GM12878 (cell line): ENCODE data around the gene CCDC136. TPM values are rescaled to one million over a fixed set of nuclear protein-coding genes. Genes with fewer than 3 reads are reported as not detected.

Source experiments
- ATAC-seq: fragments of 200-7000 bp; cut with Tn5 transposase; 3 replicates; pipeline ENCODE4 v1.9.1; 2020; ENCODE audit warnings: mild to moderate bottlenecking, moderate library complexity
- BruUV-seq: library from RNA; stranded (reverse); fragments of 400-500 nt; replicated peaks from 2 replicates; lab custom pipeline; 2021; lab: Mats Ljungman, UMichigan
- CTCF ChIA-PET: fragments of 300-600 bp; sonication (Branson Sonifier 250); formaldehyde crosslinking; extraction: SDS; loops from one replicate; lab custom pipeline; 2021; ENCODE audit warnings: inconsistent platforms; lab: Yijun Ruan, JAX
- POLR2A ChIA-PET: fragments of 350-600 bp; formaldehyde crosslinking; extraction: SDS; loops from one replicate; lab custom pipeline; 2021; ENCODE audit warnings: inconsistent platforms; lab: Charles Lee
- RAD21 ChIA-PET: fragments of 300-600 bp; sonication (Branson Sonifier 250); formaldehyde crosslinking; loops from one replicate; lab custom pipeline; 2023; ENCODE audit warnings: antibody characterized with exemption; ENCODE audit not compliant: unreplicated experiment; lab: Charles Lee
- SMC1A ChIA-PET: fragments of 300-600 bp; sonication (Branson Sonifier 250); formaldehyde crosslinking; loops from one replicate; lab custom pipeline; 2023; ENCODE audit not compliant: unreplicated experiment, uncharacterized antibody; lab: Charles Lee
- DNase-seq: peaks from one replicate; pipeline ENCODE4 v3.0.0-alpha.2; 2011; ENCODE audit warnings: low read depth, low spot score
- FAIRE-seq: peaks from 3 replicates; lab custom pipeline; 2011; peaks lifted over from hg19 to GRCh38; lab: Jason Lieb, UNC
- H2AFZ ChIP-seq: 2 replicates; pipeline ENCODE4 v1.6.0; 2011; ENCODE audit warnings: low read depth, low read length, control low read depth; ENCODE audit not compliant: control insufficient read depth
- H3K27ac ChIP-seq: 2 replicates; pipeline ENCODE4 v1.5.1; 2011; ENCODE audit warnings: control low read depth; ENCODE audit not compliant: control insufficient read depth, insufficient read depth
- H3K27me3 ChIP-seq, 2 experiments: replicated peaks in 1 of 2; 2 replicates each; pipeline versions ENCODE4 v1.6.0 to v1.6.1; 2011; ENCODE audit warnings: low read length in 1 of 2; ENCODE audit not compliant: control insufficient read depth in 2 of 2, insufficient read depth in 2 of 2
- H3K36me3 ChIP-seq, 2 experiments: 2 replicates each; pipeline ENCODE4 v1.5.1; 2011; ENCODE audit warnings: low read length in 1 of 2; ENCODE audit not compliant: control insufficient read depth in 2 of 2, insufficient read depth in 2 of 2
- H3K4me1 ChIP-seq: 2 replicates; pipeline ENCODE4 v1.6.1; 2011; ENCODE audit warnings: mild to moderate bottlenecking, low read length, moderate library complexity, mixed read lengths; ENCODE audit not compliant: control insufficient read depth, insufficient read depth
- H3K4me2 ChIP-seq: 2 replicates; pipeline ENCODE4 v1.6.0; 2011; ENCODE audit warnings: control low read depth; ENCODE audit not compliant: control insufficient read depth, insufficient read depth
- H3K4me3 ChIP-seq: fragments of 200-600 bp; sonication (generic); 2 replicates; pipeline ENCODE4 v1.5.1; 2016
- H3K79me2 ChIP-seq: 2 replicates; pipeline ENCODE4 v1.6.0; 2011; ENCODE audit warnings: low read length; ENCODE audit not compliant: control insufficient read depth, insufficient read depth
- H3K9ac ChIP-seq: 2 replicates; pipeline ENCODE4 v1.8.0; 2011; ENCODE audit warnings: low read length, control low read depth, mixed read lengths; ENCODE audit not compliant: control insufficient read depth, insufficient read depth
- H3K9me3 ChIP-seq: replicated peaks from 3 replicates; pipeline ENCODE4 v1.5.1; 2011; ENCODE audit warnings: mild to moderate bottlenecking, low read length; ENCODE audit not compliant: control insufficient read depth, insufficient read depth
- H4K20me1 ChIP-seq: 2 replicates; pipeline ENCODE4 v1.6.0; 2011; ENCODE audit not compliant: control insufficient read depth, insufficient read depth
- BACH1 ChIP-seq: fragments of 450-650 bp; IDR thresholded peaks from 2 replicates; pipeline ENCODE4 v1.6.1; 2017; ENCODE audit warnings: mild to moderate bottlenecking, borderline replicate concordance
- CBX3 ChIP-seq: fragments of 200-600 bp; sonication (generic); IDR thresholded peaks from 2 replicates; pipeline ENCODE4 v1.6.1; 2016; ENCODE audit warnings: low read depth, borderline replicate concordance
- EP300 ChIP-seq, 2 experiments: fragments of 150-350 bp in 1 of 2; IDR thresholded peaks; 2 replicates each; pipeline ENCODE4 v1.6.1; 2011 to 2012; ENCODE audit warnings: low read depth in 2 of 2, low read length in 2 of 2, borderline replicate concordance in 1 of 2, improper control_type of control experiment in 1 of 2, inconsistent platforms in 1 of 2; ENCODE audit not compliant: control insufficient read depth in 1 of 2
- JUND ChIP-seq: IDR thresholded peaks from 2 replicates; pipeline ENCODE4 v1.6.1; 2012; ENCODE audit warnings: low read depth, mild to moderate bottlenecking, low read length, improper control_type of control experiment, moderate library complexity
- MEF2A ChIP-seq: IDR thresholded peaks from 2 replicates; pipeline ENCODE4 v1.6.1; 2011; ENCODE audit warnings: low read depth, mild to moderate bottlenecking, low read length, moderate library complexity; ENCODE audit not compliant: insufficient read depth
- POLR2AphosphoS2 ChIP-seq: IDR thresholded peaks from 2 replicates; pipeline ENCODE4 v1.6.1; 2011; ENCODE audit warnings: low read depth, mild to moderate bottlenecking, low read length, improper control_type of control experiment, moderate library complexity
- RAD21 ChIP-seq: IDR thresholded peaks from 2 replicates; pipeline ENCODE4 v1.6.1; 2011; ENCODE audit warnings: mild to moderate bottlenecking, low read depth, low read length, moderate library complexity; ENCODE audit not compliant: insufficient read depth
- SMAD1 ChIP-seq: fragments of 450-650 bp; IDR thresholded peaks from 2 replicates; pipeline ENCODE4 v1.6.1; 2018; ENCODE audit warnings: mild to moderate bottlenecking, low read depth; ENCODE audit not compliant: partially characterized antibody
- SP1 ChIP-seq: IDR thresholded peaks from one replicate; pipeline ENCODE4 v1.6.1; 2011; ENCODE audit warnings: low read depth, low read length
- ZNF622 ChIP-seq: fragments of 450-650 bp; IDR thresholded peaks from 2 replicates; pipeline ENCODE4 v1.6.1; 2017; ENCODE audit warnings: mild to moderate bottlenecking, inconsistent platforms
- WGBS: methylation state at CpG from one replicate; pipeline ENCODE4 v1.1.6; 2016; ENCODE audit warnings: low lambda C conversion rate; ENCODE audit not compliant: insufficient replicate concordance, insufficient coverage; ENCODE audit errors: missing lambda C conversion rate; 5-methylcytosine and 5-hydroxymethylcytosine counted together
- in situ Hi-C: fragments of 300-500 bp; cut with MboI; formaldehyde crosslinking; loops from 9 replicates; pipeline ENCODE4 v1.14.3; 2018; ENCODE audit warnings: mixed read lengths
- intact Hi-C: fragments of 100-400 bp; cut with micrococcal nuclease; formaldehyde crosslinking; loops from one replicate; pipeline ENCODE4 v1.14.2; 2022; ENCODE audit not compliant: unreplicated experiment
- polyA plus RNA-seq, 11 experiments: library from polyadenylated mRNA; depleted of rRNA in 4 of 11; unstranded in 6 of 11; stranded (reverse) in 5 of 11; fragments of >200 nt; fragmentation: Nextera tagmentation in 4 of 11; fragmentation: Illumina TruSeq in 1 of 11; extraction: Ambion mirVana in 4 of 11; extraction: Trizol in 1 of 11; gene quantifications; 1 replicate in 1 of 11; 2 replicates in 10 of 11; pipeline versions ENCODE4 v1.2.1 to v1.2.3, GENCODE V29; 2011 to 2016; ENCODE audit warnings: inconsistent platforms in 2 of 11, missing spikeins in 2 of 11, low read depth in 1 of 11
- total RNA-seq, 4 experiments: library from RNA; depleted of rRNA in 3 of 4; stranded (reverse); fragments of >200 nt in 3 of 4; fragmentation: Illumina TruSeq in 1 of 4; extraction: Trizol in 1 of 4; gene quantifications; 2 replicates each; pipeline versions ENCODE4 v1.2.1 to v1.2.3, GENCODE V29; 2013 to 2021
- TF ChIP-seq, protein P1 (sequence below): IDR thresholded peaks from 2 replicates; pipeline ENCODE4 v1.6.1; 2012; ENCODE audit warnings: low read depth, low read length, improper control_type of control experiment
- TF ChIP-seq, protein P2 (sequence below): fragments of 450-650 bp; IDR thresholded peaks from 2 replicates; pipeline ENCODE4 v1.6.1; 2017; ENCODE audit warnings: mild to moderate bottlenecking
- TF ChIP-seq, protein P3 (sequence below): fragments of 450-650 bp; IDR thresholded peaks from 2 replicates; pipeline ENCODE4 v1.6.1; 2017; ENCODE audit warnings: antibody characterized with exemption, mild to moderate bottlenecking, moderate library complexity
- TF ChIP-seq, protein P4 (sequence below): IDR thresholded peaks from 2 replicates; pipeline ENCODE4 v1.6.1; 2011; ENCODE audit warnings: borderline replicate concordance, low read depth, mild to moderate bottlenecking, moderate library complexity, mixed read lengths, low read length; ENCODE audit not compliant: insufficient read depth; ENCODE audit errors: extremely low read length

Gene CCDC136
- total and polyA plus RNA-seq, 10 of the 15 experiments (the other 5 are each of a cell fraction or from before 2014, with no cell fraction given) = 0.32 to 4.8 (median 1.5) TPM

DNA sequence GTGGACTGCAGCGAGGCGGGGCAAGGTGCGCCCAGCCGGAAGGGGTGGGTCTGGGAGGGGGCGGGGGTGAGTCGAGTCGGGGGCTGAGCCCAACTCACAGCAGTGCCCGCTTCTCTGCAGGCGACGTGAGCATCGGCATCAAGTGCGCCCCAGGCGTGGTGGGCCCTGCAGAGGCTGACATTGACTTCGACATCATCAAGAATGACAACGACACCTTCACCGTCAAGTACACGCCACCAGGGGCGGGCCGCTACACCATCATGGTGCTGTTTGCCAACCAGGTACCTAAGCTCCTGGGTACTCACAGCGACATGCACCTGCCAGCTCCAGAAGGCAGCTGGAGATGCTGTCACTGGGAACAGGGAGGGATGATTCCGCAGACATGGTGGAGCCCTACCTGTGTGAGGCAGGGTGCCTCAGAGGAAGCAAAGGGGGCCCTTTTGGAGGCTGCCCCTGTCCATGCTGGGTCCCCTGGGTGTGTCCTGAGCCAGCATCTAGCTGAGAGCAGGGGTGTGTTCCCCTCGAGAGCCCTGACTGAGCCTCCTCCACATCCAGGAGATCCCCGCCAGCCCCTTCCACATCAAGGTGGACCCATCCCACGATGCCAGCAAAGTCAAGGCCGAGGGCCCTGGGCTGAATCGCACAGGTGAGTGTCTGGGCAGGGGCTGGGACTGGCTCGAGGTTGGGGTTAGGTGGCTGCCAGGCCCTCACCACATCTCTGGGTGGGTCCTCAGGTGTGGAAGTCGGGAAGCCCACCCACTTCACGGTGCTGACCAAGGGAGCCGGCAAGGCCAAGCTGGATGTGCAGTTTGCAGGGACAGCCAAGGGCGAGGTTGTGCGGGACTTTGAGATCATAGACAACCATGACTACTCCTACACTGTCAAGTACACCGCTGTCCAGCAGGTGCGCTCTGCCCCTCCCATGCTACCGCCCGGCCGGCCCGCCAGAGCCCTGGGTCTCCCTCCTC lies 51.2 kb downstream of the CCDC136 start:
- 68% methylated on average over 22 of the region's 38 CpGs for WGBS
- Histone ChIP-seq H3K36me3 (no peaks in the 10 kb centered on the region), H3K9ac (no peak overlapping the region), H3K27ac (no peak overlapping the region), H3K4me3 (no peak overlapping the region), H3K9me3 (no peaks in the 10 kb centered on the region), H4K20me1 (no peaks in the 10 kb centered on the region), H3K4me2 (no peak overlapping the region), H3K79me2 (no peaks in the 10 kb centered on the region), H3K4me1 (no peaks in the 10 kb centered on the region; the same call in 1 of the 2 replicates), H2AFZ (no peak overlapping the region), H3K27me3 (no peaks in the 10 kb centered on the region; a peak in 1 of 4 replicates)
- SMC1A ChIA-PET = interaction anchor here (0.6 to 1.4 kb wide), 3 partner anchors 41 to 367 kb away, joined by 3 to 7 read pairs (median 5); no protein-coding TSS in a partner anchor
- in situ Hi-C loops (no loop called here), intact Hi-C loops (loop anchor here (1.0 kb wide), 2 partner anchors 40 to 248 kb away; no protein-coding TSS in a partner anchor)
- no peak for FAIRE-seq
- RAD21 ChIA-PET = interaction anchor here (1.0 to 1.4 kb wide), 3 partner anchors 41 to 249 kb away, joined by 3 to 6 read pairs (median 4); no protein-coding TSS in a partner anchor
- CTCF ChIA-PET = interaction anchor here (1.0 to 3.4 kb wide), 5 partner anchors 11 to 366 kb away, joined by 3 to 21 read pairs (median 4); partner anchors contain the start of gene ATP6V1F
- BruUV-seq = no TSS peak
- POLR2A ChIA-PET = no interaction called here
- DNase-seq = no peak
- ATAC-seq = no peak
- TF ChIP-seq ZNF622 (no peak), JUND (no peak), BACH1 (no peak), RAD21 (no peak), SP1 (no peak), EP300 (IDR thresholded peaks at IDR 0.05; ENCODE audit: borderline replicate concordance in 1 of 2, control insufficient read depth in 1 of 2, low read depth in 2 of 2, low read length in 2 of 2) (no peak), SMAD1 (no peak), CBX3 (no peak), POLR2AphosphoS2 (no peak), MEF2A (no peak)
- TF ChIP-seq, protein P1, sequence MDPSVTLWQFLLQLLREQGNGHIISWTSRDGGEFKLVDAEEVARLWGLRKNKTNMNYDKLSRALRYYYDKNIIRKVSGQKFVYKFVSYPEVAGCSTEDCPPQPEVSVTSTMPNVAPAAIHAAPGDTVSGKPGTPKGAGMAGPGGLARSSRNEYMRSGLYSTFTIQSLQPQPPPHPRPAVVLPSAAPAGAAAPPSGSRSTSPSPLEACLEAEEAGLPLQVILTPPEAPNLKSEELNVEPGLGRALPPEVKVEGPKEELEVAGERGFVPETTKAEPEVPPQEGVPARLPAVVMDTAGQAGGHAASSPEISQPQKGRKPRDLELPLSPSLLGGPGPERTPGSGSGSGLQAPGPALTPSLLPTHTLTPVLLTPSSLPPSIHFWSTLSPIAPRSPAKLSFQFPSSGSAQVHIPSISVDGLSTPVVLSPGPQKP = no peak
- TF ChIP-seq, protein P2, sequence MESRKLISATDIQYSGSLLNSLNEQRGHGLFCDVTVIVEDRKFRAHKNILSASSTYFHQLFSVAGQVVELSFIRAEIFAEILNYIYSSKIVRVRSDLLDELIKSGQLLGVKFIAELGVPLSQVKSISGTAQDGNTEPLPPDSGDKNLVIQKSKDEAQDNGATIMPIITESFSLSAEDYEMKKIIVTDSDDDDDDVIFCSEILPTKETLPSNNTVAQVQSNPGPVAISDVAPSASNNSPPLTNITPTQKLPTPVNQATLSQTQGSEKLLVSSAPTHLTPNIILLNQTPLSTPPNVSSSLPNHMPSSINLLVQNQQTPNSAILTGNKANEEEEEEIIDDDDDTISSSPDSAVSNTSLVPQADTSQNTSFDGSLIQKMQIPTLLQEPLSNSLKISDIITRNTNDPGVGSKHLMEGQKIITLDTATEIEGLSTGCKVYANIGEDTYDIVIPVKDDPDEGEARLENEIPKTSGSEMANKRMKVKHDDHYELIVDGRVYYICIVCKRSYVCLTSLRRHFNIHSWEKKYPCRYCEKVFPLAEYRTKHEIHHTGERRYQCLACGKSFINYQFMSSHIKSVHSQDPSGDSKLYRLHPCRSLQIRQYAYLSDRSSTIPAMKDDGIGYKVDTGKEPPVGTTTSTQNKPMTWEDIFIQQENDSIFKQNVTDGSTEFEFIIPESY = no peak
- TF ChIP-seq, protein P3, sequence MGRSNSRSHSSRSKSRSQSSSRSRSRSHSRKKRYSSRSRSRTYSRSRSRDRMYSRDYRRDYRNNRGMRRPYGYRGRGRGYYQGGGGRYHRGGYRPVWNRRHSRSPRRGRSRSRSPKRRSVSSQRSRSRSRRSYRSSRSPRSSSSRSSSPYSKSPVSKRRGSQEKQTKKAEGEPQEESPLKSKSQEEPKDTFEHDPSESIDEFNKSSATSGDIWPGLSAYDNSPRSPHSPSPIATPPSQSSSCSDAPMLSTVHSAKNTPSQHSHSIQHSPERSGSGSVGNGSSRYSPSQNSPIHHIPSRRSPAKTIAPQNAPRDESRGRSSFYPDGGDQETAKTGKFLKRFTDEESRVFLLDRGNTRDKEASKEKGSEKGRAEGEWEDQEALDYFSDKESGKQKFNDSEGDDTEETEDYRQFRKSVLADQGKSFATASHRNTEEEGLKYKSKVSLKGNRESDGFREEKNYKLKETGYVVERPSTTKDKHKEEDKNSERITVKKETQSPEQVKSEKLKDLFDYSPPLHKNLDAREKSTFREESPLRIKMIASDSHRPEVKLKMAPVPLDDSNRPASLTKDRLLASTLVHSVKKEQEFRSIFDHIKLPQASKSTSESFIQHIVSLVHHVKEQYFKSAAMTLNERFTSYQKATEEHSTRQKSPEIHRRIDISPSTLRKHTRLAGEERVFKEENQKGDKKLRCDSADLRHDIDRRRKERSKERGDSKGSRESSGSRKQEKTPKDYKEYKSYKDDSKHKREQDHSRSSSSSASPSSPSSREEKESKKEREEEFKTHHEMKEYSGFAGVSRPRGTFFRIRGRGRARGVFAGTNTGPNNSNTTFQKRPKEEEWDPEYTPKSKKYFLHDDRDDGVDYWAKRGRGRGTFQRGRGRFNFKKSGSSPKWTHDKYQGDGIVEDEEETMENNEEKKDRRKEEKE = no peak
- TF ChIP-seq, protein P4, sequence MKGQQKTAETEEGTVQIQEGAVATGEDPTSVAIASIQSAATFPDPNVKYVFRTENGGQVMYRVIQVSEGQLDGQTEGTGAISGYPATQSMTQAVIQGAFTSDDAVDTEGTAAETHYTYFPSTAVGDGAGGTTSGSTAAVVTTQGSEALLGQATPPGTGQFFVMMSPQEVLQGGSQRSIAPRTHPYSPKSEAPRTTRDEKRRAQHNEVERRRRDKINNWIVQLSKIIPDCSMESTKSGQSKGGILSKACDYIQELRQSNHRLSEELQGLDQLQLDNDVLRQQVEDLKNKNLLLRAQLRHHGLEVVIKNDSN = no peak
